ENCODE results near the gene RBM5. TPM values are rescaled to one million over a fixed set of nuclear protein-coding genes. Genes with fewer than 3 reads are reported as not detected.

The RBM5 gene
- total and polyA plus RNA-seq, 5 donors from 2014 or later = 29.6 to 395 (median 37.7) TPM

- no peaks in the 10 kb centered on the region for H3K27me3 ChIP-seq (ENCODE audit: control insufficient read depth, insufficient read depth, low read length)
- Mint-ChIP-seq H3K4me3 (no peak overlapping the region), H3K9me3 (no peaks in the 10 kb centered on the region), H3K36me3 (peaks cover 56% of the 10 kb centered on the region), H3K4me1 (peaks cover 0 to 6% (median 5%) of the 10 kb centered on the region in 4 donors), H3K27ac (no peak overlapping the region), H3K27me3 (no peaks in the 10 kb centered on the region)
- no peaks in the 10 kb centered on the region for H3K9me3 ChIP-seq (ENCODE audit: control insufficient read depth in 2 of 2, low read length in 2 of 2)
- no peaks in the 10 kb centered on the region for H3K4me1 ChIP-seq (ENCODE audit: control insufficient read depth, insufficient read depth, low read length, poor library complexity, severe bottlenecking)
- H3K27ac ChIP-seq (ENCODE audit: insufficient read depth, low read length, poor library complexity, severe bottlenecking) = no peak overlapping the region
- DNase-seq (no peak), ATAC-seq (ENCODE audit: low read depth in 2 of 2) (no peak)
- H3K4me3 ChIP-seq (ENCODE audit: low read depth, low read length) = no peak overlapping the region
- peaks cover 97% of the 10 kb centered on the region for H3K36me3 ChIP-seq (ENCODE audit: control insufficient read depth, insufficient read depth, low read length)
These were observed 13.8 kb downstream of the RBM5 start for GRCh38 chr3:50102558-50102957.

GRCh38 chr3:50111757-50112156 is 23.0 kb downstream of the RBM5 start:
- no peak overlapping the region for H3K4me3 Mint-ChIP-seq
- no peak for ATAC-seq (ENCODE audit: low read depth in 2 of 2)
- Histone ChIP-seq H3K9me3 (ENCODE audit: control insufficient read depth in 2 of 2, low read length in 2 of 2) (no peaks in the 10 kb centered on the region), H3K4me3 (ENCODE audit: low read depth, low read length) (no peak overlapping the region), H3K36me3 (ENCODE audit: control insufficient read depth, insufficient read depth, low read length) (peaks cover 98% of the 10 kb centered on the region), H3K27ac (ENCODE audit: insufficient read depth, low read length, poor library complexity, severe bottlenecking) (no peak overlapping the region), H3K27me3 (ENCODE audit: control insufficient read depth, insufficient read depth, low read length) (no peaks in the 10 kb centered on the region), H3K4me1 (ENCODE audit: control insufficient read depth, insufficient read depth, low read length, poor library complexity, severe bottlenecking) (no peaks in the 10 kb centered on the region)
- no peaks in the 10 kb centered on the region for H3K27me3 Mint-ChIP-seq
- H3K27ac Mint-ChIP-seq = peak overlapping the region in 2 of 3 donors; percentile 5 to 56
- H3K9me3 Mint-ChIP-seq = no peaks in the 10 kb centered on the region
- DNase-seq = no peak
- H3K36me3 Mint-ChIP-seq = peaks cover 68% of the 10 kb centered on the region
- peaks cover 0 to 9% (median 4%) of the 10 kb centered on the region in 4 donors for H3K4me1 Mint-ChIP-seq

GRCh38 chr3:50112462-50112861 is 23.7 kb downstream of the RBM5 start:
- peaks cover 68% of the 10 kb centered on the region for H3K36me3 Mint-ChIP-seq
- ATAC-seq (ENCODE audit: low read depth in 2 of 2) = no peak
- no peaks in the 10 kb centered on the region for H3K27me3 Mint-ChIP-seq

DNA sequence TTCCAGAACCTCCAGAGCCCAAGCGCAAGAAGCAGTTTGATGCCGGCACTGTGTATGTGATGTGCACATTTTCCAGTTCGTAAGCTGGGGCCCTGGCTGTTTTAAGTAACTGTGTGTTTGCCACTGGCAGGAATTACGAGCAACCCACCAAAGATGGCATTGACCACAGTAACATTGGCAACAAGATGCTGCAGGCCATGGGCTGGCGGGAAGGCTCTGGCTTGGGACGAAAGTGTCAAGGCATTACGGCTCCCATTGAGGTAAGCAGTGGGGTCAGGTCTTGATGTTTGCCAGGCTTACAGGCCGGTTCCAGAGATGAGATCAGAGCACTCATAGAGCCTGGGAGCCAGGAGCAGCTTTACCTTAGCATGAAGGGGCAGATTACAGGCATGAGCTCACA is 28.4 kb downstream of the RBM5 start:
- no peak overlapping the region for H3K27ac ChIP-seq (ENCODE audit: insufficient read depth, low read length, poor library complexity, severe bottlenecking)
- Mint-ChIP-seq H3K4me1 (peaks cover 0 to 4% (median 0%) of the 10 kb centered on the region in 4 donors), H3K27ac (peak overlapping the region in 1 of 3 donors; percentile 91), H3K27me3 (no peaks in the 10 kb centered on the region), H3K9me3 (no peaks in the 10 kb centered on the region), H3K36me3 (peaks cover 54% of the 10 kb centered on the region), H3K4me3 (no peak overlapping the region)
- no peak overlapping the region for H3K4me3 ChIP-seq (ENCODE audit: low read depth, low read length)
- H3K4me1 ChIP-seq (ENCODE audit: control insufficient read depth, insufficient read depth, low read length, poor library complexity, severe bottlenecking) = peaks cover 5% of the 10 kb centered on the region
- H3K9me3 ChIP-seq (ENCODE audit: control insufficient read depth in 2 of 2, low read length in 2 of 2) = no peaks in the 10 kb centered on the region
- peaks cover 79% of the 10 kb centered on the region for H3K36me3 ChIP-seq (ENCODE audit: control insufficient read depth, insufficient read depth, low read length)
- ATAC-seq (ENCODE audit: low read depth in 2 of 2) (no peak), DNase-seq (no peak)
- no peaks in the 10 kb centered on the region for H3K27me3 ChIP-seq (ENCODE audit: control insufficient read depth, insufficient read depth, low read length)

More at GRCh38 chr3:50112462-50112861, 23.7 kb downstream of the RBM5 start:
- Histone ChIP-seq H3K9me3 (ENCODE audit: control insufficient read depth in 2 of 2, low read length in 2 of 2) (no peaks in the 10 kb centered on the region), H3K27ac (ENCODE audit: insufficient read depth, low read length, poor library complexity, severe bottlenecking) (no peak overlapping the region), H3K4me1 (ENCODE audit: control insufficient read depth, insufficient read depth, low read length, poor library complexity, severe bottlenecking) (no peaks in the 10 kb centered on the region), H3K4me3 (ENCODE audit: low read depth, low read length) (no peak overlapping the region), H3K27me3 (ENCODE audit: control insufficient read depth, insufficient read depth, low read length) (no peaks in the 10 kb centered on the region), H3K36me3 (ENCODE audit: control insufficient read depth, insufficient read depth, low read length) (peaks cover 98% of the 10 kb centered on the region)
- peaks cover 0 to 9% (median 4%) of the 10 kb centered on the region in 4 donors for H3K4me1 Mint-ChIP-seq
- H3K9me3 Mint-ChIP-seq = no peaks in the 10 kb centered on the region
- no peak for DNase-seq
- peak overlapping the region in 1 of 3 donors; percentile 56 for H3K27ac Mint-ChIP-seq
- no peak overlapping the region for H3K4me3 Mint-ChIP-seq

GRCh38 chr3:50118237-50118636 is 29.5 kb downstream of the RBM5 start:
- Histone ChIP-seq H3K4me3 (ENCODE audit: low read depth, low read length) (no peak overlapping the region), H3K36me3 (ENCODE audit: control insufficient read depth, insufficient read depth, low read length) (peaks cover 69% of the 10 kb centered on the region), H3K27ac (ENCODE audit: insufficient read depth, low read length, poor library complexity, severe bottlenecking) (no peak overlapping the region), H3K27me3 (ENCODE audit: control insufficient read depth, insufficient read depth, low read length) (no peaks in the 10 kb centered on the region), H3K4me1 (ENCODE audit: control insufficient read depth, insufficient read depth, low read length, poor library complexity, severe bottlenecking) (peaks cover 5% of the 10 kb centered on the region), H3K9me3 (ENCODE audit: control insufficient read depth in 2 of 2, low read length in 2 of 2) (no peaks in the 10 kb centered on the region)
- H3K27ac Mint-ChIP-seq = peak overlapping the region in 1 of 3 donors; percentile 76
- peaks cover 49% of the 10 kb centered on the region for H3K36me3 Mint-ChIP-seq
- peak overlapping the region in 1 of 4 donors; percentile 10 for H3K4me3 Mint-ChIP-seq
- H3K27me3 Mint-ChIP-seq = no peaks in the 10 kb centered on the region
- H3K9me3 Mint-ChIP-seq = no peaks in the 10 kb centered on the region
- no peak for ATAC-seq (ENCODE audit: low read depth in 2 of 2)
- no peak for DNase-seq
- peaks cover 0 to 7% (median 0%) of the 10 kb centered on the region in 4 donors for H3K4me1 Mint-ChIP-seq

DNA sequence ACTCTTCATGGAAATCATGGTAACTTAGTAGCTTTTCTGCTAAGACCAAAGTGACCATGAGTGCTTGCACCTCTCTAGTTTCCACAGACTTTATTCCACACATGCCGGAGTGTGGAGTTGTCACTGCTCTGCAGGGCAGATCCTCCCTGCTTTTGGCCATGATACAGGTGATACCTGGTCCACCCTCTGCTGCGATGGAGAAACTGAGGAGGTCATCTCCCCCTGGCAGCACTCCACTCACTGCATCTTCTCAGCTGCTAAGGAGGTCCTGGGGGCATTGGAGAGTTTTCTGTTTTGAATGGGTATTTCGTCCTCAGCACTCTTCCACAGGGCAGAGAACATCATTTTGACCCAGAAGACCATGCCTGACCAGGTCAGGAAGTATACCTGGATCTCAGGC is 31.1 kb downstream of the RBM5 start:
- Histone ChIP-seq H3K4me3 (ENCODE audit: low read depth, low read length) (no peak overlapping the region), H3K27ac (ENCODE audit: insufficient read depth, low read length, poor library complexity, severe bottlenecking) (no peak overlapping the region), H3K9me3 (ENCODE audit: control insufficient read depth in 2 of 2, low read length in 2 of 2) (no peaks in the 10 kb centered on the region), H3K27me3 (ENCODE audit: control insufficient read depth, insufficient read depth, low read length) (no peaks in the 10 kb centered on the region), H3K4me1 (ENCODE audit: control insufficient read depth, insufficient read depth, low read length, poor library complexity, severe bottlenecking) (peaks cover 5% of the 10 kb centered on the region), H3K36me3 (ENCODE audit: control insufficient read depth, insufficient read depth, low read length) (peaks cover 54% of the 10 kb centered on the region)
- Mint-ChIP-seq H3K4me3 (no peak overlapping the region), H3K27ac (no peak overlapping the region), H3K4me1 (peaks cover 0 to 7% (median 0%) of the 10 kb centered on the region in 4 donors), H3K36me3 (peaks cover 37% of the 10 kb centered on the region), H3K27me3 (no peaks in the 10 kb centered on the region), H3K9me3 (no peaks in the 10 kb centered on the region)
- DNase-seq = no peak
- ATAC-seq (ENCODE audit: low read depth in 2 of 2) = no peak

DNA sequence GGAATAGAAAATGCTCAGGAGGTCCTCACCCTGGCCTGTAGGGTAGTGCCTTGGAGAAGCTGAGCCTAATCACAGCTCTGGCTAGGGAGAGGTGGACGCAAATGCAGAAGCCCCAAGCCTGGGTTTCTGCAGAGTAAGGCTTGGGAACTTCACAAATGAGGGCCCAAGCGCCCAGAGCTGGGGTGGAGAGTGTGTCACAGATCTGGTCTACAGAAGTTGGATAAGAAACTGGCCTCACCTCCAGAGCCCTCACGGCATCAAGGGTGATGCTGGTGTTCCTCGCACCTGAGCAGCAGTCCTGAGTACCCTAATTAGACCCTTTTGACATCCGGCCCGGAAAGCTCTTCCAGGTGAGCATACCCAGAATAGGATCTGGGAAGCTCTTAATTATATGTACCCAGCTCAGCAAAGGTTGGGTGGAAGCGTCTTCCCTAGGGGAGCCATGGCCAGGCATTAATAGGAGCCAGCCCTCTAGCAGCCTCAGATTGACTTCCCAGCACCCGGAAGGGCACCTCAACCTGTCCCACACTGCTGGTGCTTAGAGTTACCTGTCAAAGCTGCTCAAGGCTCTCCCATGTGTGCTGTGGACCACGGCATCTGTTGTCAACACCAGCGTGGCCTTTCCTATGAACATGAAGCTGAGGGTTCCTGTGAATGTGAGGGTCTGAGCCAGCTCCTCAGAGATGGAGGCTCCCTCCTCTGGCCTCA is 31.8 kb downstream of the RBM5 start:
- Histone ChIP-seq H3K4me1 (ENCODE audit: control insufficient read depth, insufficient read depth, low read length, poor library complexity, severe bottlenecking) (peaks cover 5% of the 10 kb centered on the region), H3K9me3 (ENCODE audit: control insufficient read depth in 2 of 2, low read length in 2 of 2) (no peaks in the 10 kb centered on the region), H3K27me3 (ENCODE audit: control insufficient read depth, insufficient read depth, low read length) (no peaks in the 10 kb centered on the region), H3K27ac (ENCODE audit: insufficient read depth, low read length, poor library complexity, severe bottlenecking) (no peak overlapping the region), H3K36me3 (ENCODE audit: control insufficient read depth, insufficient read depth, low read length) (peaks cover 46% of the 10 kb centered on the region), H3K4me3 (ENCODE audit: low read depth, low read length) (no peak overlapping the region)
- Mint-ChIP-seq H3K27ac (no peak overlapping the region), H3K27me3 (no peaks in the 10 kb centered on the region), H3K9me3 (no peaks in the 10 kb centered on the region), H3K4me3 (peak overlapping the region in 1 of 4 donors; percentile 33), H3K36me3 (peaks cover 31% of the 10 kb centered on the region), H3K4me1 (peaks cover 0 to 7% (median 0%) of the 10 kb centered on the region in 4 donors)
- no peak for DNase-seq
- ATAC-seq (ENCODE audit: low read depth in 2 of 2) = peak in 1 of 2 donors; percentile 5
